SK-MEL-5 (cell line): ENCODE measurements around the gene FSIP1. TPM values are rescaled to one million over a fixed set of nuclear protein-coding genes. Genes with fewer than 3 reads are reported as not detected.

Experiments used
- DNase-seq: peaks from one replicate; pipeline ENCODE4 v3.0.0-alpha.2; 2016; ENCODE audit warnings: low read depth, low spot score
- in situ Hi-C: cut with HindIII; loops from 2 replicates; pipeline ENCODE4 v1.10.0; 2016; ENCODE audit warnings: low sequenced_read_pairs, high pct_unique_total_duplicates, low pct_unique_long_range_greater_than_20kb
- total RNA-seq: library from RNA; depleted of rRNA; stranded (reverse); fragments of >200 nt; shearing (Covaris generic); gene quantifications from 2 replicates; pipeline ENCODE4 v1.2.3, GENCODE V29; 2014

The FSIP1 gene
- total RNA-seq, 1 experiment from 2014 or later: 0.42 TPM

- DNase-seq: no peak
- in situ Hi-C loops: no loop called here
Observed at GRCh38 chr15:39646425-39646824, 136.2 kb downstream of the FSIP1 start.

GRCh38 chr15:39645976-39646257, 136.7 kb downstream of the FSIP1 start:
- no peak for DNase-seq
- in situ Hi-C loops: no loop called here

GRCh38 chr15:39645138-39645975, 137.3 kb downstream of the FSIP1 start:
- DNase-seq: no peak
- in situ Hi-C loops: no loop called here

- in situ Hi-C loops: no loop called here
- DNase-seq: no peak
Observed at GRCh38 chr15:39644136-39644535, 138.5 kb downstream of the FSIP1 start.

GRCh38 chr15:39643727-39644126, 138.9 kb downstream of the FSIP1 start:
- in situ Hi-C loops: no loop called here
- no peak for DNase-seq

- in situ Hi-C loops: no loop called here
- no peak for DNase-seq
Observed at GRCh38 chr15:39642011-39642640, 140.5 kb downstream of the FSIP1 start.

GRCh38 chr15:39641191-39641889, 141.3 kb downstream of the FSIP1 start:
- in situ Hi-C loops: no loop called here
- DNase-seq: no peak

- no peak for DNase-seq
- in situ Hi-C loops: no loop called here
Observed at GRCh38 chr15:39640665-39641064, 142.0 kb downstream of the FSIP1 start.

- DNase-seq: no peak
- in situ Hi-C loops: no loop called here
Observed at GRCh38 chr15:39639037-39639436, 143.6 kb downstream of the FSIP1 start.

- no peak for DNase-seq
- in situ Hi-C loops: no loop called here
Observed at GRCh38 chr15:39638041-39638440, 144.6 kb downstream of the FSIP1 start.

- DNase-seq: no peak
- in situ Hi-C loops: no loop called here
Observed at GRCh38 chr15:39631357-39631756, 151.3 kb downstream of the FSIP1 start.

- in situ Hi-C loops: no loop called here
- DNase-seq: no peak
Observed at GRCh38 chr15:39629906-39630305, 152.7 kb downstream of the FSIP1 start.

- in situ Hi-C loops: no loop called here
- no peak for DNase-seq
Observed at GRCh38 chr15:39629371-39629770, 153.3 kb downstream of the FSIP1 start.

- no peak for DNase-seq
- in situ Hi-C loops: no loop called here
Observed at GRCh38 chr15:39628546-39629257, 153.9 kb downstream of the FSIP1 start.

- in situ Hi-C loops: no loop called here
Observed at GRCh38 chr15:39628144-39628508, 154.5 kb downstream of the FSIP1 start.

GRCh38 chr15:39627451-39628143, 155.0 kb downstream of the FSIP1 start:
- in situ Hi-C loops: no loop called here
- no peak for DNase-seq

More at GRCh38 chr15:39628144-39628508, 154.5 kb downstream of the FSIP1 start:
- DNase-seq: peak; percentile 18

GRCh38 chr15:39625856-39626255, 156.8 kb downstream of the FSIP1 start:
- no peak for DNase-seq
- in situ Hi-C loops: no loop called here

GRCh38 chr15:39625451-39625850, 157.2 kb downstream of the FSIP1 start:
- no peak for DNase-seq
- in situ Hi-C loops: no loop called here
